ENCODE results near the gene SPOCK2. TPM values are rescaled to one million over a fixed set of nuclear protein-coding genes. Genes with fewer than 3 reads are reported as not detected.
A peak's percentile ranks its signal among the peaks of the same experiment; 100 is the strongest.

The SPOCK2 gene
- total RNA-seq, 1 donor from 2014 or later = 0.24 TPM

DNA sequence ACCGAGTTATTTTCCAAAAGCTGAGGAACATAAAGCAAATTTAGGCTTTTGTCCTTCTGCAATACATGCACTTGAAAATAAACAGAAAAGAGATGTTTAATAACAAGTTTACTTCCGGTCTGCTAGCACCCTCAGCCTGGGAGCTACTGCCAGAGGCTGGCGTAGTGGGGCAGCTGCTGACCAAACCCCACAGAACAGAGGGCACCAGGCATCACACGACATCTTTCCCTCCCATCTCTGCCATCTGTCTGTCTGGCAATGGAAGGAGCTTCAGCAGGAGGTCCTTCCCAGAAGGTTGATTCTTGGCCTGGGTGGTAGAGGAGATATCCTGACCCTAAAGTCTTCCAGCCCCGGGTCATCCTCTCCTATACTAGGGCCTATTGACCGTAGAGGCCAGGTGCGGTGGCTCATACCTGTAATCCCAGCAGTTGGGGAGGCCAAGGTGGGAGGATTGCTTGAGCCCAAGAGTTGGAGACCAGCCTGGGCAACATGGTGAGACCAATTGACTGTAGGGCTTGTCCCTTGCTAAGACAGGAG, 76.3 kb downstream of the SPOCK2 start:
- DNase-seq (ENCODE audit: low spot score) = no peak

DNA sequence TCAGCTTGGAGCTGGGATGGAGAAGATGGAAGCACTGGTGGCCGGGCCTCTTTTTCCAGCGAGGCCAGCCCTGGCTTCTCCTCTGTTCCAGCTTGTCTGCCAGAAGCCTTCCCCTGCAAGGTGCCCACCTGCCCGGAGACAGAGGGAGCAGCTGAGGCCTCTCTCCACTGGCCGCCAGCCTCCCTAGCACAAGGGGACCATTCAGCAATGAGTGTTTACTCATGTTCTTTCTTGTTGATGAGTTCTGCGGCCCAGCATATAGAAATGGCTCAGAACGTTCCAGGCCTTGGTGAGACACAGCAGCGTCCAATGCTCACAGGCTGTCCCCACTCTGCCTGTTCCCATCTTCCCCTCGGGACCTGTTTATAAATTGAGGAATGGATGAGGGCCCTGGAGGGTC, 76.9 kb downstream of the SPOCK2 start:
- DNase-seq (ENCODE audit: low spot score) = no peak

DNA sequence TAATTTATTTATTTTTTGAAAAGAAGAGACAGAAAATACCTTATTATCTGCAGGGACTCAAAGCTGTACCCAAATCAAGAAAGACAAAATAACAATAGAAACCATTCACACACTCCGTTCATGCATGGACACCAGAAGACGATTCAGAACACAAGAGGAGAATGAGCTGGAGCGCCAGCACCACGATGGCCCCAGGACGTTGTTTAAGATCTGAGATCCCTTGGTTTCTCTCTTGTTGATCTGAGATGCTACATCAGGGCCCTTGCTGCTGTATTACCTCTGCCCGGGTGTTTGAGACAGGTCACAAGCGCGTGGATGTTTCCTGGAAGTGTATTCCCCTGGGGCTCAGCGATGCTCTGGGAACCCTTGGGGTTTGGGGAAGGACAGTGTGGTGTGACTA, 77.3 kb downstream of the SPOCK2 start:
- no peak for DNase-seq (ENCODE audit: low spot score)

DNA sequence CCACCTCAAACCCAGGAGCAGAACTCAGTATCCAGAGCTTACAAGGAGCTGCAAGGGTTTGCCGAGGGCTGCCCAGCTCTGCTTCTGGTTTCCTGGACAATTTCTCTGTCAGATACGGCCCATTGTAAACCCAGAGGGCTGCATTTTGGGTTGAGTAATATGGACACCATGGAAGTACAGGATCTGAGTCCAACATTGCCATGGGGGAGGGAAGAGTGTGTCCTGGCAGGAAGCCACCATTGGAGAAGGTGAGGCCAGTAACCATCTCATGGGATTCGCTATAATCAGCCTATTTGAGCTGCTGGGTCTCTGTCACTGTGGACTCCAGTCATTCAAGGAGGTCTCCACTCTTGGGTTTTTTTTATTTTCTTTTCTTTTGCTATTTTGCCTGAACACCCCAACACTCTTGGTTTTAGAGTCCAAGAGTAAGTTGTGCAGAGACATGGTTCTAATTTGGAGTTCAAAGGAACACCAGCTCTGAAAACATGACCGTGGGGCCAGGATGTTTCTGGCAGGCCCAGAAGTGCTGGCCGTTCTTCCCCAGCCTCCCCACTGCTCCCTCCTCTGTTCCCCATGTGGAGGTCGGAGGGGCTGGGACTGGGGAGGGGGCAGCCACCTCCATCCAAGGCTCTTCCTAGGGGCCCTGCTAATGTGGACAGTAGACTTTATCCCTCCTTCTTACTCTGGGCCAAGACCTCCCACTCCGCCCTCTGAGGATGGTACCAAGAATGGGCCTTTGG, 77.9 kb downstream of the SPOCK2 start:
- DNase-seq (ENCODE audit: low spot score) = no peak

DNA sequence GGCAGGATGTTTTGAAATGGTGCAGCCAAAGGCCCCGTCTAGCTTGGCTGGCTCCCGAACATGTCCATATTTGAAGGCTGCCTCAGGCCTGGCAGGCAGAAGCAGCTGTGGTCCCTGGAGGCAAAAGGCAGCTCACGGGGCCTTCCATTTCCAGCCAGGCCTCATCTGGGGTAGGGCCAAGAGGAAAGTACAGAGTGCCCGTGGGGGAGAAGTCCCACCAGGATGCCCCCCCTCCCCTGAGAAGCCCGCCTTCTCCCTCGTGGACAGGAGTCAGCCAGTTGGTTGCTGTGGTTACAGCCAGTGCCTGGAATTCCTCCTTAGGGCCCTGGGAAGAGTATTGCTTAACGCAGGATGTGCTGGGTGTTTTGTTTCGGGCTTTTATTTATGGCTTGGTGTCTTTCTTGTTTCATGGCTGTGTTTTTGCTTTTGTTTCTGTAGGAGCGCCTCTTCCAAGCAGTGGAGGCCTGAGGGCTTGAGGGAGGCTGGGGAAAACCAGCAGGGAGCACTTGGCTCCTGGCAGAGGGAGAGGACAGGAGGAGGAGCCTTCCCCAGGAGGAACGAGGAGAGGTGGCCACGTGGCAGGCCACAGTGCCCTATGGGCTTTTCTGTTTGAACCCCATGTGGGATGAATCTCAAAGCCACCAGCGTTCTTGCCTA, 78.8 kb downstream of the SPOCK2 start:
- DNase-seq (ENCODE audit: low spot score) = peak; percentile 98

DNA sequence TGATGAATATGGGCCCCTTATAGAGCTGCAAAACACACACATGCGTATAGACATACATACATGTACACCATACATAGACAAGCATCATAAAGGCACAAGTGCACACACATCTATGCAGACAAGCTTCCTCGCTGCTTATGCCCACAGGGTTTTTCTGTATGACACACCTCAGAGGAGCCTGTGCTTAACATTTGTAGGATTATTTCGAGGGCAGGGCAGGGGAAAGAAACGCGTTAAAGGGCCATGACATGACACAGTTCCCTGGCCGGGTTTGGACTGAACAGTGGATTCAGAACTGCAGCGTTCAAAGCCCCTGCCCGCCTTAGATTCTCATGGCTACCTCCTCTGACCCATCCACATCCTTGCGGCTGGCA, 79.3 kb downstream of the SPOCK2 start:
- DNase-seq (ENCODE audit: low spot score) = no peak

Other genes starting within 250 kb of the SPOCK2 start
- gene PSAP, start 237.3 kb downstream of the SPOCK2 start, total RNA-seq (ENCODE audit: insufficient read depth, low replicate concordance) = 417 TPM
- 30.8 TPM for gene CHST3, start 124.2 kb downstream of the SPOCK2 start, total RNA-seq (ENCODE audit: insufficient read depth, low replicate concordance)
- 72.0 TPM for gene ANAPC16, start 127.5 kb upstream of the SPOCK2 start, total RNA-seq (ENCODE audit: insufficient read depth, low replicate concordance)
- 39.0 TPM for gene ASCC1, start 127.7 kb upstream of the SPOCK2 start, total RNA-seq (ENCODE audit: insufficient read depth, low replicate concordance)
- gene DDIT4, start 185.4 kb upstream of the SPOCK2 start, total RNA-seq (ENCODE audit: insufficient read depth, low replicate concordance) = 192 TPM

All from umbilical cord (tissue), 2 donors.